GM12873 (cell line): ENCODE data around the gene ZC3H8.

Experiments used
- CTCF ChIP-seq: IDR thresholded peaks from 2 replicates; pipeline ENCODE4 v1.5.1; 2012; ENCODE audit warnings: low read depth, mild to moderate bottlenecking, moderate library complexity, low read length, control low read depth; ENCODE audit not compliant: insufficient read depth; ENCODE audit errors: missing control alignments

The ZC3H8 gene

GRCh38 chr2:112189001-112189556 is 65.8 kb downstream of the ZC3H8 start:
- no peak for TF ChIP-seq CTCF

GRCh38 chr2:112187805-112188596 is 66.8 kb downstream of the ZC3H8 start:
- no peak for TF ChIP-seq CTCF

GRCh38 chr2:112187046-112187715 is 67.7 kb downstream of the ZC3H8 start:
- TF ChIP-seq CTCF, result no peak

- no peak for TF ChIP-seq CTCF
Measured at GRCh38 chr2:112185131-112185530, 69.7 kb downstream of the ZC3H8 start.

- no peak for TF ChIP-seq CTCF
Measured at GRCh38 chr2:112184121-112184520, 70.7 kb downstream of the ZC3H8 start.

GRCh38 chr2:112183327-112184025 is 71.4 kb downstream of the ZC3H8 start:
- no peak for TF ChIP-seq CTCF

GRCh38 chr2:112182581-112183034 is 72.2 kb downstream of the ZC3H8 start:
- no peak for TF ChIP-seq CTCF
